Measurements from ENCODE around the gene SPATA1. TPM values are rescaled to one million over a fixed set of nuclear protein-coding genes. Genes with fewer than 3 reads are reported as not detected.
A peak's percentile ranks its signal among the peaks of the same experiment; 100 is the strongest.

The SPATA1 gene
- total and polyA plus RNA-seq, 2 of the 13 experiments (the other 11 are each of a cell fraction or from before 2014, with no cell fraction given), result 0.70 to 1.4 TPM

DNA sequence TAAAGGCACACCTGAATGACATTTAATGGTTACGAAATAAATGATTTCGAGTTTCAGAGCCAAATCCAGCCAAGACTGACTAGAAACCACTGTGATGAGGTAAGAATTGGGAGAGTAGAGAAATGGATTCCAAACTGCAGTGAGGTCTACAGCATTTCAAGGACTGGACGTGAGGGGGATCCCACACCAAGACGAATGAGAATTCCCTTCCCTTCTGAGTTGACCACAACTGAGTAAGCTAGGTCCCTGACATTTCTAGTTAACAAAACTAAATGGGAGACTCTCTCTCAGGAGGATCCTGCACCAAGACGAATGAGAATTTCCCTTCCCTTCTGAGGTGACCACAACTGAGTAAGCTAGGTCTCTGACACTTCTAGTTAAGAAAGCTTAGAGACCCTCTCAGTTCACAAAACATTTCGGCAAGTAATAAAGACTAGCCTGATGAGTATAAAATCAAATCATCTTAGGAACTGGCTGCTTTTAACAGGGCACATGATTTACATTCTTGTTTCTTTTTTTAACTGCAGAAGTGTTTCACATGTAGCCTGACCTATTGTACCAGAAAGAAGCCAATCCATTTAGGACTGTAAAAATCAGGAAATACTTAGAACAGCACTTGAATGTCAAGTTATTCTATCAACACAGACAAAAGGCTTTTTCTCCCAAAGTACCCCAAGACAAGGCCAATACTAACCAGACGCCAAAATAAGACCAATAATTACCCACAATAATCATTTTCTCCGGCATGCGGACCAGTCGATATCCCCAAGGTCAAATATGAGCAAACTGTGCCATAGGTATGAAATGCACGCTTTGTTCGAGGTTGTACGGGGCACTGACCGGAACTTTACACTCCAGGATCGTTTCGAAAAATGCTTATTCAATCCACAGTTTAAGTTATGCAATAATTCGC lies 1.4 kb upstream of the SPATA1 start (continued):
- TF ChIP-seq, protein P1, sequence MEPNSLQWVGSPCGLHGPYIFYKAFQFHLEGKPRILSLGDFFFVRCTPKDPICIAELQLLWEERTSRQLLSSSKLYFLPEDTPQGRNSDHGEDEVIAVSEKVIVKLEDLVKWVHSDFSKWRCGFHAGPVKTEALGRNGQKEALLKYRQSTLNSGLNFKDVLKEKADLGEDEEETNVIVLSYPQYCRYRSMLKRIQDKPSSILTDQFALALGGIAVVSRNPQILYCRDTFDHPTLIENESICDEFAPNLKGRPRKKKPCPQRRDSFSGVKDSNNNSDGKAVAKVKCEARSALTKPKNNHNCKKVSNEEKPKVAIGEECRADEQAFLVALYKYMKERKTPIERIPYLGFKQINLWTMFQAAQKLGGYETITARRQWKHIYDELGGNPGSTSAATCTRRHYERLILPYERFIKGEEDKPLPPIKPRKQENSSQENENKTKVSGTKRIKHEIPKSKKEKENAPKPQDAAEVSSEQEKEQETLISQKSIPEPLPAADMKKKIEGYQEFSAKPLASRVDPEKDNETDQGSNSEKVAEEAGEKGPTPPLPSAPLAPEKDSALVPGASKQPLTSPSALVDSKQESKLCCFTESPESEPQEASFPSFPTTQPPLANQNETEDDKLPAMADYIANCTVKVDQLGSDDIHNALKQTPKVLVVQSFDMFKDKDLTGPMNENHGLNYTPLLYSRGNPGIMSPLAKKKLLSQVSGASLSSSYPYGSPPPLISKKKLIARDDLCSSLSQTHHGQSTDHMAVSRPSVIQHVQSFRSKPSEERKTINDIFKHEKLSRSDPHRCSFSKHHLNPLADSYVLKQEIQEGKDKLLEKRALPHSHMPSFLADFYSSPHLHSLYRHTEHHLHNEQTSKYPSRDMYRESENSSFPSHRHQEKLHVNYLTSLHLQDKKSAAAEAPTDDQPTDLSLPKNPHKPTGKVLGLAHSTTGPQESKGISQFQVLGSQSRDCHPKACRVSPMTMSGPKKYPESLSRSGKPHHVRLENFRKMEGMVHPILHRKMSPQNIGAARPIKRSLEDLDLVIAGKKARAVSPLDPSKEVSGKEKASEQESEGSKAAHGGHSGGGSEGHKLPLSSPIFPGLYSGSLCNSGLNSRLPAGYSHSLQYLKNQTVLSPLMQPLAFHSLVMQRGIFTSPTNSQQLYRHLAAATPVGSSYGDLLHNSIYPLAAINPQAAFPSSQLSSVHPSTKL (CRISPR knock-in tag; IDR thresholded peaks at IDR 0.05), result peak; percentile 89
- TF ChIP-seq CHCHD3 (CRISPR knock-in tag; IDR thresholded peaks at IDR 0.05) (no peak), KDM4B (CRISPR knock-in tag; IDR thresholded peaks at IDR 0.05) (no peak), ZNF138 (CRISPR knock-in tag; IDR thresholded peaks at IDR 0.05; ENCODE audit: low read depth) (no peak), CENPX (CRISPR knock-in tag; IDR thresholded peaks at IDR 0.05) (no peak), ZNF260 (CRISPR knock-in tag; IDR thresholded peaks at IDR 0.05; ENCODE audit: borderline replicate concordance, low read depth) (no peak), ZNF264 (CRISPR knock-in tag; IDR thresholded peaks at IDR 0.05) (0 out of 2 replicates have a peak, but pooled peaks have one; percentile 54), ZNF124 (CRISPR knock-in tag; IDR thresholded peaks at IDR 0.05) (no peak), ZFY (CRISPR knock-in tag; IDR thresholded peaks at IDR 0.05) (no peak), SP2 (CRISPR knock-in tag; IDR thresholded peaks at IDR 0.05) (no peak), HDAC6 (IDR thresholded peaks at IDR 0.05; ENCODE audit: low read depth, low read length) (no peak), ZNF33B (CRISPR knock-in tag; IDR thresholded peaks at IDR 0.05) (no peak)
- TF ChIP-seq, protein P2, sequence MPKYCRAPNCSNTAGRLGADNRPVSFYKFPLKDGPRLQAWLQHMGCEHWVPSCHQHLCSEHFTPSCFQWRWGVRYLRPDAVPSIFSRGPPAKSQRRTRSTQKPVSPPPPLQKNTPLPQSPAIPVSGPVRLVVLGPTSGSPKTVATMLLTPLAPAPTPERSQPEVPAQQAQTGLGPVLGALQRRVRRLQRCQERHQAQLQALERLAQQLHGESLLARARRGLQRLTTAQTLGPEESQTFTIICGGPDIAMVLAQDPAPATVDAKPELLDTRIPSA (CRISPR knock-in tag; IDR thresholded peaks at IDR 0.05; ENCODE audit: borderline replicate concordance), result no peak
- TF ChIP-seq, protein P3, sequence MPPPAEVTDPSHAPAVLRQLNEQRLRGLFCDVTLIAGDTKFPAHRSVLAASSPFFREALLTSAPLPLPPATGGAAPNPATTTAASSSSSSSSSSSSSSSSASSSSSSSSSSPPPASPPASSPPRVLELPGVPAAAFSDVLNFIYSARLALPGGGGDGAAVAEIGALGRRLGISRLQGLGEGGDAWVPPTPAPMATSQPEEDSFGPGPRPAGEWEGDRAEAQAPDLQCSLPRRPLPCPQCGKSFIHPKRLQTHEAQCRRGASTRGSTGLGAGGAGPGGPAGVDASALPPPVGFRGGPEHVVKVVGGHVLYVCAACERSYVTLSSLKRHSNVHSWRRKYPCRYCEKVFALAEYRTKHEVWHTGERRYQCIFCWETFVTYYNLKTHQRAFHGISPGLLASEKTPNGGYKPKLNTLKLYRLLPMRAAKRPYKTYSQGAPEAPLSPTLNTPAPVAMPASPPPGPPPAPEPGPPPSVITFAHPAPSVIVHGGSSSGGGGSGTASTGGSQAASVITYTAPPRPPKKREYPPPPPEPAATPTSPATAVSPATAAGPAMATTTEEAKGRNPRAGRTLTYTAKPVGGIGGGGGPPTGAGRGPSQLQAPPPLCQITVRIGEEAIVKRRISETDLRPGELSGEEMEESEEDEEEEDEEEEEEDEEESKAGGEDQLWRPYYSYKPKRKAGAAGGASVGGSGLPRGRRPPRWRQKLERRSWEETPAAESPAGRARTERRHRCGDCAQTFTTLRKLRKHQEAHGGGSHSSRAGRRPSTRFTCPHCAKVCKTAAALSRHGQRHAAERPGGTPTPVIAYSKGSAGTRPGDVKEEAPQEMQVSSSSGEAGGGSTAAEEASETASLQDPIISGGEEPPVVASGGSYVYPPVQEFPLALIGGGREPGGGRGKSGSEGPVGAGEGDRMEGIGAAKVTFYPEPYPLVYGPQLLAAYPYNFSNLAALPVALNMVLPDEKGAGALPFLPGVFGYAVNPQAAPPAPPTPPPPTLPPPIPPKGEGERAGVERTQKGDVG (CRISPR knock-in tag; IDR thresholded peaks at IDR 0.05; ENCODE audit: borderline replicate concordance), result no peak
- TF ChIP-seq, protein P4, sequence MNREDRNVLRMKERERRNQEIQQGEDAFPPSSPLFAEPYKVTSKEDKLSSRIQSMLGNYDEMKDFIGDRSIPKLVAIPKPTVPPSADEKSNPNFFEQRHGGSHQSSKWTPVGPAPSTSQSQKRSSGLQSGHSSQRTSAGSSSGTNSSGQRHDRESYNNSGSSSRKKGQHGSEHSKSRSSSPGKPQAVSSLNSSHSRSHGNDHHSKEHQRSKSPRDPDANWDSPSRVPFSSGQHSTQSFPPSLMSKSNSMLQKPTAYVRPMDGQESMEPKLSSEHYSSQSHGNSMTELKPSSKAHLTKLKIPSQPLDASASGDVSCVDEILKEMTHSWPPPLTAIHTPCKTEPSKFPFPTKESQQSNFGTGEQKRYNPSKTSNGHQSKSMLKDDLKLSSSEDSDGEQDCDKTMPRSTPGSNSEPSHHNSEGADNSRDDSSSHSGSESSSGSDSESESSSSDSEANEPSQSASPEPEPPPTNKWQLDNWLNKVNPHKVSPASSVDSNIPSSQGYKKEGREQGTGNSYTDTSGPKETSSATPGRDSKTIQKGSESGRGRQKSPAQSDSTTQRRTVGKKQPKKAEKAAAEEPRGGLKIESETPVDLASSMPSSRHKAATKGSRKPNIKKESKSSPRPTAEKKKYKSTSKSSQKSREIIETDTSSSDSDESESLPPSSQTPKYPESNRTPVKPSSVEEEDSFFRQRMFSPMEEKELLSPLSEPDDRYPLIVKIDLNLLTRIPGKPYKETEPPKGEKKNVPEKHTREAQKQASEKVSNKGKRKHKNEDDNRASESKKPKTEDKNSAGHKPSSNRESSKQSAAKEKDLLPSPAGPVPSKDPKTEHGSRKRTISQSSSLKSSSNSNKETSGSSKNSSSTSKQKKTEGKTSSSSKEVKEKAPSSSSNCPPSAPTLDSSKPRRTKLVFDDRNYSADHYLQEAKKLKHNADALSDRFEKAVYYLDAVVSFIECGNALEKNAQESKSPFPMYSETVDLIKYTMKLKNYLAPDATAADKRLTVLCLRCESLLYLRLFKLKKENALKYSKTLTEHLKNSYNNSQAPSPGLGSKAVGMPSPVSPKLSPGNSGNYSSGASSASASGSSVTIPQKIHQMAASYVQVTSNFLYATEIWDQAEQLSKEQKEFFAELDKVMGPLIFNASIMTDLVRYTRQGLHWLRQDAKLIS (CRISPR knock-in tag; IDR thresholded peaks at IDR 0.05), result 0 out of 2 replicates have a peak, but pooled peaks have one; percentile 81
